Measurements from ENCODE around the gene IQSEC1.

DNA sequence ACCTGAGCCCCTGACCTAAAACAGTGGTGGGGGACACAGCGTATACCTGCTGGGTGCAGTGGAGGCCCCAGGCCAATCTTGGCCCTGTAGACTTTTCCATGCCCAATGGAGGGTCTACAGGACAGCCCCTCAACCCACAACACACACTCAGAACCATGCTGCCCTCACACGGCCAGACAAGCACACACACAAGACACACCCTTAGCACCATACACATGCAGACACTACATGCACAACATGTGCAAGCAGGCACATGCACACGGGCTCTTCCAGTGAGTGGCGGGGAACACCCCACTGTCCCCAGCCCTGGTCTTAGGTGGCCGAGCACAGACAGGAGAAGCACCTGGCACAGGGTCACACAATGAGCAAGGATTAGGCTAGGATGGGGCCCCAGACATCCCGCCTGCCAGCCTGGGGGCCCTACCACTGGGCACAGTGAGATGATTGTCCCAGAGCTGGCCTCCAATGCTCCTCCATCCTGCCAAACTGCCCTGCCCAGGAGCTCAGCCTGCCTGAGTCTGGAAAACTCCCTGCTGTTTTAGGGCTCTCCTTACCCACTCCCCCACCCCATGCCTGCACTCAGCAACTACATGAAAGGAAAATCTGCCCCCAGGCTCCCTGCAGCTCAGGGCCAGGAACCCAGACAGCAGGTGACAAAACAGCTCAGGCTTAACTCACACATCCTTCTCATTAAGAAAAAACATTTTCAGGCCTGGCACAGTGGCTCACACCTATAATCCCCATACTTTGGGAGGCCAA is 15.8 kb downstream of the IQSEC1 start:
- TF ChIP-seq, protein P1, sequence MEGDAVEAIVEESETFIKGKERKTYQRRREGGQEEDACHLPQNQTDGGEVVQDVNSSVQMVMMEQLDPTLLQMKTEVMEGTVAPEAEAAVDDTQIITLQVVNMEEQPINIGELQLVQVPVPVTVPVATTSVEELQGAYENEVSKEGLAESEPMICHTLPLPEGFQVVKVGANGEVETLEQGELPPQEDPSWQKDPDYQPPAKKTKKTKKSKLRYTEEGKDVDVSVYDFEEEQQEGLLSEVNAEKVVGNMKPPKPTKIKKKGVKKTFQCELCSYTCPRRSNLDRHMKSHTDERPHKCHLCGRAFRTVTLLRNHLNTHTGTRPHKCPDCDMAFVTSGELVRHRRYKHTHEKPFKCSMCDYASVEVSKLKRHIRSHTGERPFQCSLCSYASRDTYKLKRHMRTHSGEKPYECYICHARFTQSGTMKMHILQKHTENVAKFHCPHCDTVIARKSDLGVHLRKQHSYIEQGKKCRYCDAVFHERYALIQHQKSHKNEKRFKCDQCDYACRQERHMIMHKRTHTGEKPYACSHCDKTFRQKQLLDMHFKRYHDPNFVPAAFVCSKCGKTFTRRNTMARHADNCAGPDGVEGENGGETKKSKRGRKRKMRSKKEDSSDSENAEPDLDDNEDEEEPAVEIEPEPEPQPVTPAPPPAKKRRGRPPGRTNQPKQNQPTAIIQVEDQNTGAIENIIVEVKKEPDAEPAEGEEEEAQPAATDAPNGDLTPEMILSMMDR (IDR thresholded peaks at IDR 0.05; ENCODE audit: low read depth, low read length) = no peak
- TF ChIP-seq POLR2A (IDR thresholded peaks at IDR 0.05; ENCODE audit: extremely low read depth, insufficient read length) = no peak
- no peak for TF ChIP-seq MYC (IDR thresholded peaks at IDR 0.05; ENCODE audit: low read depth, low read length)
